Stimulated activated CD8-positive, alpha-beta memory T cell treated with anti-CD3 and anti-CD28 coated beads, Interleukin-4, amount 100 ng/mL, for 48 hours (primary cell): Measurements from ENCODE around the gene HARS1.
"Not testable (repeated sequence)": the region's sequence is repeated elsewhere in the genome, so short reads cannot be mapped to it uniquely, and the experiment has no call there.

Experiments
- DNase-seq: peaks from one replicate; pipeline ENCODE4 v3.0.0-alpha.2; 2020

The HARS1 gene

DNA sequence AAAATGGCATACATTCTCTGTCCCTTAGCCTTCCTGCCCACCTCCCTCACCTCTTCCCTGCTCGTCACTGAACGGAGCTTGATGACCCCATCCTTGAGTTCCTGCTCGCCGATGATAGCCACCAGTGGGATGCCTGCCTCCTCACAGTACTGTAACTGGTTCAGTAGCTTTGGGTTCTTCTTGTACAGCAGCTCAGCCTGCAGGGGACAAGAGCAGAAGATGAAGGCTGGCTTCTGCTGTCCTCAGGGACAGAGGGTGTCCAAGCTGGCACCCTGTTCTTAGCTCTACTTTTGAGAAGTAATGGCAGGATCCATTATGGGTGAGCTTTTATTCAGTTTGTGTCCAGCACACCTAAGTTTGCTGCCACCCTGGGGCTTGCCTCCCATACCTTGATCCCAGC is 16.5 kb downstream of the HARS1 start:
- no peak for DNase-seq

DNA sequence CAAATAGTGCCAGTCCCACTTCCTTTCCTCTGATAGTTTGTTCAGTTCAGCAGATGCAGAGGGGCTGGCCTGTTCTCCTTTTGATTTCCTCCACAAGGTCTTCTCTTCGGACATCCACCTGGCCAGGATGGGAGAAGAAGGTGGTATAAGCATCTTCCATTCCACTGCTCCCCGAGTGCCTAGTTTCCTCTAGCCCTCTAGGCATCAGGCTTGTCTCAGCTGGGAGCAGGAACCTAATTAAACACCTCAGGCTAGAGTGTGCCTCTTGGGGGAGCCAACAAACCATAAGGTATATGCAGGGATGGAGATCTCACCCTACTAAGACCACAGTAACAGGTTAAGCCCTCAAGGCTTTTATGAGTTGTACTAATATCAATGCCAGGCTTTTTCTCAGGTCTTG is 17.0 kb downstream of the HARS1 start:
- no peak for DNase-seq

DNA sequence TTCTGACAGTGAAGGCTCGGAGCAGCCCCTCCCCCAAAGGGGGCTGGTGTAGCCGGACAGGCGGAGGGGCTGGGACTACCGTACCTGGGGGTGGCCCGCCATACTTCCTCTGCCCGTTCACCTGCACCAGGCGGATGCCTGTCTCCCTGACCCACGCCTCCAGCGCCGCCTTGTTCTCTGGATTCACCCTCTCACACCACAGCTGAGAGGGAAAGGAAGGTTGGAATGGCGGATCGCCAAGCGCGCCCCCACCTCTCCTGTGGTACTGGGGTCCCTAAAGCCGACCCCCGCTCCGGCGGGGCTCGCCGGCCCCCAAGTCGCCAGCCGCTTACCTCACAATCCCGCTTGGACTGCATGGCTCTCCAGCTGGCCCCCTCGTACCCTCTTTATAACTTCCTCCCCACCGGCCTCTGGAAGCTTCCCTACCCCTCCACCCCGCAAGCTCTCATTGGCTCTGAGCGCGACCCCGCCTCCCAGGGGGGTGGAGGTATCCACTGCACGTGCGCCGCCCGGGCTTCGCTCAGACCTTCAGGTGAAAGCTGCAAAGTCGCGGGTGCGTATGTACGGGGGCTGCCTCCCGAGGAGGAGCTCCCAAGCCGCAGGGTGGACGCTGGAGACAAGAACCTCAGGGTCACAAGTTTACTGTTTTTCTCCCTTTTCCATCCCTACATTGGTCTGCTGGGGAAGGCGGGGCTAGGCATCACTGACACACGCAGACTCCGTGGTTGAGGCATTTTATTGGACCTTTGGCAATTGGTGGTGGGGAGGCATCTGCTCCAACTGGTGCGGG is 17.8 kb downstream of the HARS1 start, which contains the start of gene DND1:
Gene DND1, minus strand, starts transcription at position 390 of the 790 bp plus-strand sequence. Its CDS starts 34 bp downstream, at position 356.
- DNase-seq = no peak

GRCh38 chr5:140672455-140673186 is 18.5 kb downstream of the HARS1 start:
- no peak for DNase-seq

GRCh38 chr5:140671472-140672125 is 19.6 kb downstream of the HARS1 start:
- no peak for DNase-seq

- DNase-seq = not testable (repeated sequence)
These were observed 20.1 kb downstream of the HARS1 start for GRCh38 chr5:140671035-140671434.

- peak; percentile 97 for DNase-seq
These were observed 26.6 kb downstream of the HARS1 start, which contains the start of gene WDR55 for GRCh38 chr5:140664359-140665119. Gene WDR55, plus strand, starts transcription at chr5:140664904. Its CDS starts 9 bp downstream, at chr5:140664913.

DNA sequence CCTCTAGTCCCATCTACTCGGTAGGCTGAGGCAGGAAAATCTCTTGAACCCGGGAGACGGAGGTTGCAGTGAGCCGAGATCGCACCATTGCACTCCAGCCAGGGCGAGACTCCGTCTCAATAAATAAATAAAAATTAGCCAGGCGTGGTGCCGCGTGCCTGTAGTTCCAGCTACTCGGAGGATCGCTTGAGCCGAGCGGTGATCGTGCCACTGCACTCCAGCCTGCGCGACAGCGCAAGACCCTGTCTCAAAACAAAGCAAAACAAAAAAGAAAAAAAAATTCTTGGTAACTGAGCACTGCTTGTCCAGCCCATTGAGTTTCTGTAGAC is 27.2 kb downstream of the HARS1 start:
- no peak for DNase-seq

GRCh38 chr5:140660371-140660770 is 30.8 kb downstream of the HARS1 start:
- DNase-seq = not testable (repeated sequence)

- DNase-seq = no peak
These were observed 32.3 kb downstream of the HARS1 start for GRCh38 chr5:140658870-140659269.

GRCh38 chr5:140647042-140647419 is 44.1 kb downstream of the HARS1 start:
- no peak for DNase-seq

GRCh38 chr5:140642718-140643117 is 48.5 kb downstream of the HARS1 start:
- no peak for DNase-seq

DNA sequence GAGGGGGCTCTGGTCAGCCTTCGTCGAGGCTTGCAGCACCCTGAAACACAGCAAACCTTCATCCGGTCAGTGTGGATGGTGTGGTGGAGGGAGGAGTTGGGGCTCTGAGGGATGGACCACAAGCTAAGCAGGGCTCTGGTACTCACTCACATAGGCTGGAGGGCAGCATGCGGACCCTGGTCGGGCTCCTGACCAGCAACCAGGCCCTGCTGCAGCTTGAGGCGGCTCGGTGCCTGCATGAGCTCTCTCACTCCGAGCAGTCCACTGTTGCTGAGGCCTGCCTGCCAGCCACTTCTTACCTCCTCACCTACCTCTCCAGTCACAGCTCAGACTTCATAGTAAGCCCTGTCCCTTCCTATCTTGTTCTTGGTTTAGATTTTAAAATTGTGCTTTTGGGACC is 49.5 kb downstream of the HARS1 start:
- no peak for DNase-seq

DNA sequence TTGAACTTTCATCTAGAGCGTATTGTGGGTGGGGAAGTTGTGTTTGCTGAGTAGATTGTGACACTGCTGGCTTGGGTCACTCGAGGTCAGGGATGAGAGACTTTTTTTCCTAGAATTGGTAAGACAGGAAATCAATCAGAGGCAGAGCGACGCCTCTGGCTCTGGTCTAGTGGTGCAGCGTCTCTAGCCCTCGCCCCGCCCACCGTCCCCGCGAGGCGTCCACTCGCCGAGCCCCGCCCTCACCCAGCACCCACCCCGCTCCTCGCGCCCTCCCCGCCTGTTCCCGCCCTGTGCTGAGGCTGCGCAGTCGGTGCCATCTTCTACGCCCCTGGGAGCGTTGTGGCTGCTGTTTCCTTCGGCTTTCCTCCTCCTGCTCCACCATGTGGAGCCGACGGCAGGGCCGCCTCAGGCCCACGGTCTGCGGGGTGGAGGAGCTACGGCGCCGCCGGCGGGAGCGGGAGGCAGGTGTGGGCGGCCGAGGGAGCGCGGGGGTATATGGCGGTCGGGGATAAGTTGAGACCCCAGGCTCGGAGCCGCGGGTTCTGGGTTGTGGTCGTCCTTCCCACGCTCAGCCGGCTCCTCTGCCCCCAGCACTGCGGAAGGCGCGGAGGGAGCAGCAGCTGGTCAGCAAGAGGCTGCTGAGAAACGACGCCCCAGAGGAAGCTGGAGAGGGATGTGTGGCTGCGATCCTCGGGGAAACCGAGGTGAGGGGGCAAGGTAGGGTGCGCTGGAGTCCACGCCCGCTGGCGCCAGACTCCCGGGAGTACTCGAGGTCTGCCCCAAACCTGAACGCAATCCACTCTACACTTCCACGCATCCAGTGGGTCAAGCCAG is 51.8 kb downstream of the HARS1 start, which contains the start of gene TMCO6:
Gene TMCO6, plus strand, starts transcription at position 304 of the 834 bp plus-strand sequence. Its CDS starts 77 bp downstream, at position 381.
- peak; percentile 98 for DNase-seq

GRCh38 chr5:140638898-140639147 is 52.3 kb downstream of the HARS1 start:
- not testable (repeated sequence) for DNase-seq

GRCh38 chr5:140637371-140638100 is 53.6 kb downstream of the HARS1 start:
- no peak for DNase-seq

DNA sequence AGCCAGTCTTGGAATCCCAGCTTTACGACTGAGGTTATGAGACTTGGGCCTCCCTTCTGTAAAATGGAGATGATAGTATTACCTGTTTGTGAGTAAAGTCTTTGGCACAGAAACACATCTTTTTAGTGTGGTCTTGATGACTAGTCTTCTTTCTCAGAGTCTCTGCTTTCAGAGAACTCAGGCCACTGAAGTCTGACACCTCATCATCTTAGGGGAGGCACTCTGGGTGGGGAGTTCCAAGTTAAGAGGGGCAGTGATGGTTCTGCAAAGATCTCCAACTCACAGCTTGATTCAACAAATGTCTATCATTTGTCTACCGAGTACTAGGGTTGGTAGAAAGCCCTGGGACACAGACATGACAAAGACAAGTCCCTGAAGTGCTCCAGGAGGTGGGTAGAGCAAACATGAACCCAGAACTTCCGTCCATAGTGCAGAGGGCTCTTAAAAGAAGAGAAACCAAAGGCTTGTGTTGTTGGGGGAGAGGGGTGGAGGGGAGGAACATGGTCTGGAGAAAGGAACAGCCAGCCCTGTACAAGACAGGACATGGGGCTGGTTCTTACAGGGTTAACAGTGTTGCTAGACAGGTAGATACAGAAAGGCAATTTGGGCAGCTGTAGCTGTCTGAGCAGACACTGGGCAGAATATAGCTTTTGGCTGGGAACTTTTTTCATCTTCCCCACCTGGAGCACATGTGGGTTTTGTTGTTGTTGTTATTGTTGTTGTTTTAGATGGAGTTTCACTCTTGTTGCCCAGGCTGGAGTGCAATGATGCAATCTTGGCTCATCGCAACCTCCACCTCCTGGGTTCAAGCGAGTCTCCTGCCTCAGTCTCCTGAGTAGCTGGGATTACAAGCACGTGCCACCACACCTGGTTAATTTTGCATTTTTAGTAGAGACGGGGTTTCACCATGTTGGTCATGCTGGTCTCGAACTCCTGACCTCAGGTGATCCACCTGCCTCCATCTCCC is 55.6 kb downstream of the HARS1 start:
- no peak for DNase-seq

DNA sequence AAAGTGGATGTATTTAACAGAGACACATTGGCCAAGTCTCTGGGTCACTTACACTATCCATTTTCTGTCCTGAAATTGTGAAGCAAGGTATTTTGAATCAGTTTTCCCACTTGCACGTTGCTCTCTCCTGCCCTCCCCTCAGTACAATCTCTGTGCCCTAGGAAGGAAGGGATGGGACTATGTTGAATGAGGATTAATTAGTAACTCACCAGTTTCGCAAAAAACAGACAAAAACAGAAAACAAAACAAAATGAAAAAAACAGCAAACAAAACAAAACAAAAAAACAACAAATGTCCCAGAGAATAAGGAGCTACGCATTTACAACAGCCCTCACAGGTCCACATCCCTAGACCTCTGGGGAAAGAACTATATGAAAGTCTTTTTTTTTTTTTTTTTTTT is 57.1 kb downstream of the HARS1 start:
- DNase-seq = no peak

DNA sequence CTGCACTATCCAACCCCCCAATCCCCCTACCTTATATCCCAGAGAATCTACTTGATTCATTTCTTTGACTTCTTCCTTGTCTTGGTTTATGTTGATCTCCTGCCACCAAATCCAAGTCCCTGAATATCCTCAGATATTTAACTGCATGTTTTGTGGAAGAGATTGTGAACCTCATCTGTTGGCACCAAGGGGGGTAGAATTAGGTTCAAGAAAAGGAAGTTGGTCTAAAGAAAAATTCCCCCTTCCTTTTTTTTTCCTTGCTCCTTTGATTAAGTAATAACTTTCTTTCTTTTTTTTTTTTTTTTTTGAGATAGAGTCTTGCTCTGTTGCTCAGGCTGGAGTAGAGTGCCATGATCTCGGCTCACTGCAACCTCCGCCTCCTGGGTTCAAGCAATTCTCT is 57.7 kb downstream of the HARS1 start:
- DNase-seq = no peak

DNA sequence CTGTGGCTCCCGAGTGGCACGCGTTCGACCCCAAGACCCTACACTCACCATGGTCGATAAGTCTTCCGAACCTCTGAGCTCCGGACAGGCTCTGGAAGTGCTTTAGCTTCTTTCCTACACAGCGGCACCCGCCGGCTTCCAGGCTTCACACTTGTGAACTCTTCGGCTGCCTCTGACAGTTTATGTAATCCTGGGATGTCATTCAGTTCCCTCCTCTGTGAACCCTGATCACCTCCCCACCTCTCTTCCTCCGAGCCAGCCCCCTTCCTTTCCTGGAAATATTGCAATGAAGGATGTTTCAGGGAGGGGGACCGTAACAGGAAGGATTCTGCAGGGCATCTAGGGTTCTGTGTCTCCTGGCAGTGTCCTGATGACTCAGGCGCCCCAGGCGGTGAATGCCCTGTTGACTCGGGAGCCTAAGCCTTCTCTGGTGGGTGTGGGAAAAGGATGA is 58.1 kb downstream of the HARS1 start, which contains the start of gene CD14:
Gene CD14, minus strand, starts transcription at position 155 of the 451 bp plus-strand sequence. Its CDS starts 104 bp downstream, at position 51.
- DNase-seq = no peak
